ENCODE data around the gene WWOX.

WWOX gene

GRCh38 chr16:79090966-79091365 is 991.5 kb downstream of the WWOX start:
- Histone ChIP-seq H2AFZ (ENCODE audit: low read depth) (no peak overlapping the region), H3K4me1 (ENCODE audit: low read depth, poor library complexity, severe bottlenecking) (peaks cover 5% of the 10 kb centered on the region), H3K36me3 (ENCODE audit: insufficient read depth) (no peaks in the 10 kb centered on the region), H3K4me3 (IDR thresholded peaks at IDR 0.05; ENCODE audit: insufficient read depth, low read depth, low read length) (no peak overlapping the region), H3K27me3 (ENCODE audit: insufficient read depth, low read depth) (no peaks in the 10 kb centered on the region), H3K27ac (no peak overlapping the region), H3K4me2 (no peak overlapping the region), H3K79me2 (ENCODE audit: insufficient read depth, low read depth) (no peaks in the 10 kb centered on the region), H4K20me1 (ENCODE audit: insufficient read depth) (no peaks in the 10 kb centered on the region), H3K9ac (no peak overlapping the region)
- TF ChIP-seq CTCF (conservative IDR thresholded peaks at IDR 0.05; ENCODE audit: low read depth, low read length): no peak

GRCh38 chr16:79092846-79093245 is 993.4 kb downstream of the WWOX start:
- Histone ChIP-seq H3K4me3 (IDR thresholded peaks at IDR 0.05; ENCODE audit: insufficient read depth, low read depth, low read length) (no peak overlapping the region), H3K9ac (no peak overlapping the region), H2AFZ (ENCODE audit: low read depth) (no peak overlapping the region), H3K4me1 (ENCODE audit: low read depth, poor library complexity, severe bottlenecking) (peaks cover 5% of the 10 kb centered on the region), H3K27me3 (ENCODE audit: insufficient read depth, low read depth) (no peaks in the 10 kb centered on the region), H3K4me2 (no peak overlapping the region), H4K20me1 (ENCODE audit: insufficient read depth) (no peaks in the 10 kb centered on the region), H3K27ac (no peak overlapping the region), H3K36me3 (ENCODE audit: insufficient read depth) (no peaks in the 10 kb centered on the region), H3K79me2 (ENCODE audit: insufficient read depth, low read depth) (no peaks in the 10 kb centered on the region)
- TF ChIP-seq CTCF (conservative IDR thresholded peaks at IDR 0.05; ENCODE audit: low read depth, low read length): no peak

- H3K27ac ChIP-seq: no peak overlapping the region
- no peaks in the 10 kb centered on the region for H4K20me1 ChIP-seq (ENCODE audit: insufficient read depth)
- H3K4me1 ChIP-seq (ENCODE audit: low read depth, poor library complexity, severe bottlenecking): peaks cover 5% of the 10 kb centered on the region
- no peak overlapping the region for H3K9ac ChIP-seq
- H2AFZ ChIP-seq (ENCODE audit: low read depth): no peak overlapping the region
- no peaks in the 10 kb centered on the region for H3K79me2 ChIP-seq (ENCODE audit: insufficient read depth, low read depth)
- no peak overlapping the region for H3K4me2 ChIP-seq
- H3K27me3 ChIP-seq (ENCODE audit: insufficient read depth, low read depth): no peaks in the 10 kb centered on the region
- no peaks in the 10 kb centered on the region for H3K36me3 ChIP-seq (ENCODE audit: insufficient read depth)
- no peak for TF ChIP-seq CTCF (conservative IDR thresholded peaks at IDR 0.05; ENCODE audit: low read depth, low read length)
- no peak overlapping the region for H3K4me3 ChIP-seq (IDR thresholded peaks at IDR 0.05; ENCODE audit: insufficient read depth, low read depth, low read length)
Measured at GRCh38 chr16:79093554-79093967, 994.1 kb downstream of the WWOX start.

GRCh38 chr16:79096246-79096645 is 996.8 kb downstream of the WWOX start:
- Histone ChIP-seq H3K27me3 (ENCODE audit: insufficient read depth, low read depth) (no peaks in the 10 kb centered on the region), H3K4me2 (no peak overlapping the region), H3K79me2 (ENCODE audit: insufficient read depth, low read depth) (no peaks in the 10 kb centered on the region), H3K4me3 (IDR thresholded peaks at IDR 0.05; ENCODE audit: insufficient read depth, low read depth, low read length) (no peak overlapping the region), H3K27ac (no peak overlapping the region), H3K4me1 (ENCODE audit: low read depth, poor library complexity, severe bottlenecking) (no peaks in the 10 kb centered on the region), H3K36me3 (ENCODE audit: insufficient read depth) (no peaks in the 10 kb centered on the region), H4K20me1 (ENCODE audit: insufficient read depth) (no peaks in the 10 kb centered on the region), H3K9ac (no peak overlapping the region), H2AFZ (ENCODE audit: low read depth) (no peak overlapping the region)
- no peak for TF ChIP-seq CTCF (conservative IDR thresholded peaks at IDR 0.05; ENCODE audit: low read depth, low read length)

All from KMS-11 (cell line).